ENCODE results near the gene PPP2R3C. TPM values are rescaled to one million over a fixed set of nuclear protein-coding genes. Genes with fewer than 3 reads are reported as not detected.

PPP2R3C gene
- total and polyA plus RNA-seq, 2 of the 4 experiments (the other 2 are of a cell fraction) = 15.9 to 17.0 TPM

DNA sequence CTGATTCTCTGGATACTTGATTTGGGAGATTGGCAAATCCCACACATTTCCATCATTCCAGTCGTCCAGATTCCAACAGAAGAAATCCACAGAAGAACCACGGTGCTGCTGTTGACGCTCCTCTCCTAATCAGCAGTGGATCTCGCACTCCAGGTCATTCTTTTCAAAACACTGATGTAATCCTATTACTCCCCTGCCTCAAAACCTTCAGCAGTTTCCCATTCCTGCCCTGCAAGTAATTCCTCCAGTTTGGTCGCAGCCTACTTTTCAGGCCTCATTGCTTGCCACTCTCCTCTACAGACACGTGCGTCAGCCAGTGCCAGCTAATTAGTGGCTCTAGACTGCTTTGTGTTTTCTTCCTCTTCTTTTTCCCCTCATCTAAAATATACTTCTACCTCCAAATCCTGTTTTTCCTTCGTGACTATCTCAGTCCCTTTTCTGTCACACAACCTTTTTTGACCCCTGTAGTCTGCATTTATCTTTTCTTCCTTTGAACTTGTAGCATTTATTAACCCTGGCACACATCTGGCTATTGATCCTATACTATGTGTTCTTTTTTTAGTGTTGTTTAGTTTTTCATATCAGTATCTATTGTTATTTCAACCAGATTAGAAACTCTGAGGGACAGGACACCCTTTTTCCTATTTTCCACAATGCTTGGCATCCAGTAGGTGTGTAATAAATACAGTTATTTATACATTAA is 37.3 kb upstream of the PPP2R3C start:
- H4K5ac ChIP-seq (ENCODE audit: low read depth, low read length) = no peak overlapping the region
- H3K27me3 ChIP-seq (ENCODE audit: control insufficient read depth, insufficient read depth, low read length) = no peaks in the 10 kb centered on the region
- dilution Hi-C loops (cut with HindIII; ENCODE audit: low sequenced_read_pairs, unreplicated experiment) (no loop called here), intact Hi-C loops (cut with micrococcal nuclease) (loop anchor here (5.0 kb wide), 1 partner anchor 133 kb away; the partner anchor contains the start of gene PSMA6), in situ Hi-C loops (cut with MboI; ENCODE audit: low sequenced_read_pairs) (no loop called here)
- DNase-seq (peak; percentile 31), ATAC-seq (ENCODE audit: low read depth) (no peak)
- H3K18ac ChIP-seq (ENCODE audit: low read depth, low read length) = peak overlapping the region; percentile 14; the same call in 1 of the 2 replicates
- no peaks in the 10 kb centered on the region for H4K20me1 ChIP-seq (ENCODE audit: insufficient read depth, low read length)
- POLR2A ChIA-PET (ENCODE audit: unreplicated experiment) = interaction anchor here (0.5 kb wide), 1 partner anchor 94 kb away, joined by 3 read pairs; no protein-coding TSS in a partner anchor
- no peak overlapping the region; the same call in 1 of the 2 replicates for H3K56ac ChIP-seq (ENCODE audit: extremely low read depth, insufficient read depth, low read length)
- H2AFZ ChIP-seq (replicated peaks; ENCODE audit: low read length, poor library complexity) = no peak overlapping the region
- peak overlapping the region; percentile 78 for H4K91ac ChIP-seq (ENCODE audit: insufficient read depth, low read depth, low read length)
- no peak overlapping the region for H3K4me3 ChIP-seq (ENCODE audit: insufficient read depth, low read depth, low read length)
- TF ChIP-seq ELK1 (IDR thresholded peaks at IDR 0.05; ENCODE audit: borderline replicate concordance, low read depth, low read length) (no peak), CEBPB (IDR thresholded peaks at IDR 0.05; ENCODE audit: low read depth, low read length) (no peak), FOS (IDR thresholded peaks at IDR 0.05; ENCODE audit: low read depth, low read length) (no peak), MAFK (IDR thresholded peaks at IDR 0.05; ENCODE audit: low read depth, low read length) (no peak), MAZ (IDR thresholded peaks at IDR 0.05; ENCODE audit: borderline replicate concordance, low read depth, low read length) (no peak), CHD1 (IDR thresholded peaks at IDR 0.05; ENCODE audit: low read depth, low read length) (no peak), MXI1 (IDR thresholded peaks at IDR 0.05; ENCODE audit: borderline replicate concordance, low read depth, low read length) (no peak)
- TF ChIP-seq, protein P1, sequence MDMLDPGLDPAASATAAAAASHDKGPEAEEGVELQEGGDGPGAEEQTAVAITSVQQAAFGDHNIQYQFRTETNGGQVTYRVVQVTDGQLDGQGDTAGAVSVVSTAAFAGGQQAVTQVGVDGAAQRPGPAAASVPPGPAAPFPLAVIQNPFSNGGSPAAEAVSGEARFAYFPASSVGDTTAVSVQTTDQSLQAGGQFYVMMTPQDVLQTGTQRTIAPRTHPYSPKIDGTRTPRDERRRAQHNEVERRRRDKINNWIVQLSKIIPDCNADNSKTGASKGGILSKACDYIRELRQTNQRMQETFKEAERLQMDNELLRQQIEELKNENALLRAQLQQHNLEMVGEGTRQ (IDR thresholded peaks at IDR 0.05; ENCODE audit: low read depth, low read length) = no peak
- no peak overlapping the region for H3K4me2 ChIP-seq (ENCODE audit: low read depth, low read length)
- BruUV-seq (replicated peaks) = no TSS peak
- H2BK5ac ChIP-seq (ENCODE audit: low read depth, low read length, poor library complexity, severe bottlenecking) = peak overlapping the region; percentile 77
- peak overlapping the region; percentile 82 for H2AK5ac ChIP-seq (ENCODE audit: low read depth, low read length)
- H3K27ac ChIP-seq (ENCODE audit: insufficient read depth, low read length) = no peak overlapping the region; the same call in 1 of the 2 replicates
- H3K4ac ChIP-seq (ENCODE audit: low read depth, low read length) = peak overlapping the region; percentile 67
- peak overlapping the region; percentile 1; the same call in 1 of the 2 replicates for H3K23ac ChIP-seq (ENCODE audit: low read depth, low read length)
- peaks cover 7% of the 10 kb centered on the region for H3K9me1 ChIP-seq (ENCODE audit: insufficient read depth, low read length)
- H2AK9ac ChIP-seq (replicated peaks; ENCODE audit: low read depth, low read length, poor library complexity) = no peak overlapping the region
- no peak overlapping the region; the same call in 1 of the 2 replicates for H3K14ac ChIP-seq (replicated peaks; ENCODE audit: low read depth, low read length)
- CTCF ChIA-PET = interaction anchor here (0.5 kb wide), 1 partner anchor 10 kb away, joined by 4 read pairs; no protein-coding TSS in a partner anchor
- 97 to 100% methylated on average over 1 to 6 of the region's 8 CpGs for WGBS, 2 experiments (ENCODE audit: extremely low coverage in 2 of 2, insufficient read length in 1 of 2)
- no peak overlapping the region for H3K9ac ChIP-seq (ENCODE audit: low read depth, low read length)
- H3K9me3 ChIP-seq (ENCODE audit: control insufficient read depth, insufficient read depth, low read length) = no peaks in the 10 kb centered on the region
- peaks cover 11% of the 10 kb centered on the region for H3K4me1 ChIP-seq (ENCODE audit: control insufficient read depth, insufficient read depth, low read length)
- peaks cover 5 to 34% of the 10 kb centered on the region in 2 experiments for H3K79me1 ChIP-seq (ENCODE audit: low read depth in 1 of 2, low read length in 2 of 2)
- peak overlapping the region; percentile 96; the same call in 2 of the 3 replicates for H2BK15ac ChIP-seq (ENCODE audit: low read depth, low read length)
- peak overlapping the region; percentile 49 to 66; a peak in 3 of 4 replicates for H4K8ac ChIP-seq (ENCODE audit: low read depth in 2 of 2, low read length in 2 of 2)
- peak overlapping the region; percentile 84 for H2BK120ac ChIP-seq (ENCODE audit: low read depth, low read length)
- H3K36me3 ChIP-seq (ENCODE audit: control insufficient read depth, insufficient read depth, low read length) = peaks cover 3% of the 10 kb centered on the region
- H2BK20ac ChIP-seq (ENCODE audit: low read depth, low read length) = peak overlapping the region; percentile 82
